Pulmonary artery endothelial cell (primary cell): ENCODE data around the gene COL18A1. TPM values are rescaled to one million over a fixed set of nuclear protein-coding genes. Genes with fewer than 3 reads are reported as not detected.
A peak's percentile ranks its signal among the peaks of the same experiment; 100 is the strongest.

Experiments used
- DNase-seq: peaks from one replicate; pipeline ENCODE4 v3.0.0-alpha.2; 2011; ENCODE audit warnings: low read depth, low spot score
- total RNA-seq: library from RNA; depleted of rRNA; stranded (reverse); fragments of >200 nt; gene quantifications from 2 replicates; pipeline ENCODE4 v1.2.3, GENCODE V29; 2014

COL18A1 gene
- total RNA-seq, 1 donor from 2014 or later, result 164 TPM

DNA sequence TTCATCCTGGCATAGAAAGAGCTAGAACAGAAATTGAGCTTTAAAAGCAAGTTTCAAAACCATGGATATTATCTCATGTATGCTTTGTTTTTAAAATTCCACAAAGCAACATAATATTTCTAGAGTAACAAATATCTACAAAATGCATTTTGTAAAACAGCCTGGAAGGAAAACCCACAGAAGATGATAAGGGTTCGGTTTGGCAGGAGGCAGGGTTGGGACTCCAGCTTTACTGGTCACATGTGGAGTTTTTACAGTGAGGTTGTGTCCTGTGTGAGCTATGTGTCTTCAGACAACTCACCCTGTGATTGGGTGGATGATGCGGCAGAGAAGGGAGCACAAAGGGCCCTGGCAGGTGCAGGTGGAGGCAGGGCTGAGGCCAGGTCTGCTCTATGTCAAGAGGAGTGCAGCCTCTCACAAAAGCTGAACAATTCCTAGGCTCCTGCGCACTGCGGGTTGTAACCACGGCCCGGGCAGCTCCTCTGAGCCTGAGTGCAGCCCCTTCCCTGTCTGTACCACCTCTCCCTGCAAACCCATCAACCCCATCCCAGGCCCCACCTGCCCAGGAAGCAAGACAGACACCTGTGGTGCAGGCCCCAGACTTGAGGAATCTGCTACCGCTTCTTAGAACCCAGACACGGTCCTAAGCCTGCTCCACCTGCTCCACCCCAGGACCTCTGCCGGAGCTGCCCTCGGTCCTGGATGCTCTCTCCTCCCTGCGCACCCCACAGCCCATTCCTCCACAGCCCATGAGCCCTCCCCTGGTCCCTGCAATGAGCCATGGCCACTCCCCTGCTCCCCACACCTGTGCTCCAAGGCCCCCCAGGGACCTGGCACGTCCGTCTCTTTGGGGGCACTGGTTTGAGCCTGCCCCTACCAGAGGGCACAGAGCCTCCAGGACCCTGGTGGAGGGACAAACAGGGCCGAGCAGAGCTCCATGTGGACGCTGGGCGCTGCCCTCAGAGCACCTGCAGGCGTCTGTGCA is 2.8 kb upstream of the COL18A1 start:
- no peak for DNase-seq

DNA sequence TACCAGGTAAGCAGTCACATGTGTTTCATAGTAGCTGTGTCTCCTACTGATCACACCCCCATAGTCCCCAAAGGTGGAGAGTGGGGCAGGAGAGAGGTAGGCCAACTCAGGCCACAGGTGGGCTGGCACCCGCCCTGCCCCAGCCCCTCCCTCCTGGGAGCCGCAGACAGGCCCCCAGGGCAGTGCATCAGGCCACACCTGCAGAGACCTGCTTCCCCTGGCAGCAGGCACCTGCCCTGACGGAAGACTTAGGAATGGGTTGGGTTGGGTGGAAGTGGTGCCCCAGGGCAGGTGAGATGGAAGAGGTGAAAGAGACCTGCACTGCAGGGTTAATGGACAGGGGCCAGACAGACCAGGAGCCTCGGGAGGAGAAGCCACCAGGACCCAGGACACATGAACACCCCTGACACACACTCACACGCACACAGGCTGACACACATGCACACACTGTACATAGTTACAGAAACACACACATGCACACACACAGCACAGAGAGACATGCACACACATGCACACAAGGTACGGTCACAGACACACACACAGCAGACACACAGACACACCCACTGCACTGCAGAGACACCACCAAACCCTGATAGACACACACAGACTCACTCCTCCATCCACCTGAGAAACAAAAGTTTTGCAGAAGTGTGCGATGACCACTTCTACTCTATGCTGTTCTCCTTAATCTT is 1.7 kb upstream of the COL18A1 start:
- DNase-seq, result no peak

GRCh38 chr21:45403825-45404729 is 888 bp upstream of the COL18A1 start:
- no peak for DNase-seq

- no peak for DNase-seq
Observed at GRCh38 chr21:45405271-45405818, 380 bp downstream of the COL18A1 start.

DNA sequence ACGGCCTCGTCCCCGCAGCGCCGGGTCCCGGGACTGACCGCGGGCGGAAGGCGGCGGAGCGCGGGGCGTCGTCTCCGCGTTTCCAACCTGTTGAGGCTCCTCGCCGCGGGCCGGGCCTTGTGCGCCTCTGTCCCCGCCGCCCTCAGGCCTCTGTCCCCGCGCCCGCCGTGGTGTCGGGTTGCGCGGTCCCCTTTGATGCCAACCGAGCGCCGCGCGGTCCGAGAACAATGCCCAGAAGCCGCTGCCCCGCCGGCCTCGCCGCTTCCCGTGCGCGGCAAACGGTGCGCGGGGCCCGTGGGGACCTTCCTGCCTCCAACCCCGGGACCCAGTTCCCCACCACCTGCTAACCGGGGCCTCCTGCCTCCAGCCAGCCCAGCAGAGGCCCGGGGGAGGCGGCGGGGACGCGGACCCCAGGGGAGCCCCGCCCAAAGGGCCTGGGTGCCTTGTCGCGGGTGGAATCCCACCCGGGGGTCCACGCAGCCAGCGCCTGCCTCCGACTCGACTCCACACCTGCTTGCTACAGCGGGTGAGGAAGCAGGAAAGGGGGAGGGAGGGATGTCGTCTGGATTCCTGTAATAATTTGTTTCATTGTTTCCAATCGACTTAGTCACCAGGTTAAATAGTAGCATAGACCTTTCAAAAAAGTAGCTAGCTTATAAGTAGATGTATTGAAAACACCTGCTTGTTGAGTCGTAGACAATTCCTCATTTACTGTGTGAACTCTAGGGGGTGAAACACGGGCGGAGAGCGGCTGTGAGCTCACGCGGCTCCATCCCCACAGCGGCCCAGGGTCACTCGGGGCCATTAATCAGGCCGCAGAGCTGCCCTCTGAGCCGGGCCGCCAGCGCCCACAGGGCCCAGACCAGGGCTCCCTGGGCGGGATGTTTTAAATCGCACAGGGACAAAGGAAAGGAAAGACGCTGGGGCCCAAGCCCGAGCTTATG is 1.1 kb downstream of the COL18A1 start:
- peak; percentile 24 for DNase-seq

DNA sequence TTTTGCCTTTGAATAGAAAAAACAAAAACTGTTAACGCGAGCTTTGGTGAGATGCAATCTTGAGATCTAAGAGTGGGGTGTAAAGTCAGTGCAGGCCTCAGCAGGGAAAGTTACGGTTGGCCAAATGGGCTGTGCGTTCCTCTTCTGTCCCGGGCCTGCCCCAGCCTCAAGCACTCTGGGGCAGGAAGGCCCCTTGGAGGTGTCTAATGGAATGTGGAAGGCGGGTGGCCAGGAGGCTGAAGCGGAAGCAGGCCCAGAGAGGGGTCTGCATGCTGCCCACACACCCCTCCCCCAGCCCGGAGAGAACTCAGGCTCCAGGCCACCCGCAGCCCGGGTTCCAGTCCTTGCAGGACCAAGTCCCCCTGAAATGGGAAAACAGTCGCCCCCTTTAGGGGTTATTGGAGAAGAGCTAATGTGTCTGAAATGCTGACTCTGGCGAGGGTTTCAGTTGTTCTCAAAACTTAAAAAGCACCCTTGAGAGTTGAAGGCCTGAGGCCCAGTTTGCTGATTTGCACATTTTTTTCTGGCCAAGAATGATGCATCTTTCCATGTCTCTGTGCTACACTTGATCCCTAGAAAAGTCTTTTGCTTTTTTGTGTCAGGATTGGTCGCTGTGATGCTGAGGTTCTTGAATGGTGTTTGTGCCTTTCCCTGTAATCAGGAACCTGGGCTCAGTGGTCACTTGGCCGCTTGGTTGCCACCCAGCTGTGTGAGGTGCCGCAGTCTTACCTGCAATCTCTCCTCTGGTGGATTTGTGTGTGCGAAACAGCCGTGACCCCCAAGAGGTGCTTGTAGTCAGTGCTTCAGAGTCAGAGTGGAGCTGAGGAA is 2.0 kb downstream of the COL18A1 start:
- DNase-seq, result no peak

GRCh38 chr21:45407629-45408247 is 2.8 kb downstream of the COL18A1 start:
- DNase-seq, result no peak

DNA sequence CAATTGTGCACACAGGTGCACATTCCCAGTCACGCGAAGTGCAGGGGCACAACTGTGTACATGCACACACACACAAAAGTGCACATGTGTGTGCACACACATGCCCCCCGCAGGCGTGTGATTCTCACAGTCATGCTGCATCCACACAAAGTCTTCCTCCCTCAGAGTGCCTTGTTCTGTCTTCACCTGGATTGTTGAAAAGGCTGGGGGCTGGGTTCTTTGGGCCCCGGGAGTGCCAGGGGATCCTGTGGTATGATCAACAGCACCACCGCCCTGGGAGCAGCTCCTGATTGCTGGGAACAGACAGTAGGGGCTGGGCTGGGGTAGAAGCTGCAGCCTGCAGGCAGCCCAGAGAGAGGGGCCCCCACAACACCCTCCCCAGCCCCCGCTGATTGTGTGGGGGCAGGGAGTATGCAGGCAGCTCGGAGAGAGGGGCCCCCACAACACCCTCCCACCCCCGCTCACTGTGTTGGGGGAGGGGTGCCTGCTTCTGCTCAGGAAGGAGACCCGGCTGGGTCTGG is 3.4 kb downstream of the COL18A1 start:
- no peak for DNase-seq

DNA sequence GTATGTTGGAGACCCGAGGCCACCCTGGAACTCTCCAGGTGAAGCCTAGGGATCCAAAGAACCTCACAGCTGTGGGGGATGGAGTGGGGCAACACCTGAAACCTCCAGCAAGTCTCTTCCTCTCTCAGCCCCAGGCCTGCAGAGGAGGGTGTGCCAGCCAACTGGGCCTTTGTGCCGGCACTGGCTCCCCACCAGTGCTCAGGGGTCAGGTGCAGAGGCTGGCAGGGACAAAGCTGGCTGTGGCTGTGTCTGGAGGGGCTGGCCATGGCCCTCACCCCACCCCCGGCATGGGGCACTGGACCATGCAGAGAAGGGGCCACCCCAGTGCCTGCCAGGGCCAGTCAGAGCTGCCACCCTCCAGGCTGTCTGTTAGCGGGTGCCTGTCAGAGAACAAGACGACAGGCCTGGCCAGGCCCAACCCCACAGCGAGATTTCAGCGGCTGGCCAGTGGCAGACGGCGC is 3.9 kb downstream of the COL18A1 start:
- DNase-seq, result no peak

- no peak for DNase-seq
Observed at GRCh38 chr21:45409466-45410150, 4.6 kb downstream of the COL18A1 start.

- no peak for DNase-seq
Observed at GRCh38 chr21:45410151-45410864, 5.3 kb downstream of the COL18A1 start.

GRCh38 chr21:45410865-45411809 is 6.2 kb downstream of the COL18A1 start:
- DNase-seq, result no peak

DNA sequence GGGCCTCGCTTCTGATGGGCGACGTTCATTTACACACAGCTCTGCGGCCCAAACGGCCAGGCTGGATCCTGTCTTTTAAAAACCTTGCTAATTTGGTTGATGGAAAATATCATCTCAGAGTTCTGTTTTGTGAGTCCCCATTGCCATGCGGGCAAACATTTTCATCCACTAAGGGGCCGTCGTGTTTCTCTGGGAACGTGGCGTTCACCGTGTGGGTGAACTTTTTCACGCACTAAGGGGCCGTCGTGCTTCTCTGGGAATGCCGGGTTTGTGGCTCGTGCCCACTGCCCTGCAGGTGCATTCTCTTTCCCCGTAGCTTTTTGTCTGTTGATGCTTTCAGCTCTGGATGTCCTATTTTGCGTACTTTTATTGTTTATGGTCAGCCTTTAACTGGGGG is 6.8 kb downstream of the COL18A1 start:
- DNase-seq, result no peak

GRCh38 chr21:45412491-45412890 is 7.5 kb downstream of the COL18A1 start:
- DNase-seq, result no peak

- no peak for DNase-seq
Observed at GRCh38 chr21:45412909-45413611, 8.1 kb downstream of the COL18A1 start.
